Endothelial cell of umbilical vein (primary cell): ENCODE measurements around the gene DGKG. TPM values are rescaled to one million over a fixed set of nuclear protein-coding genes. Genes with fewer than 3 reads are reported as not detected.

Experiments
- BruUV-seq: library from RNA; stranded (reverse); fragments of 400-500 nt; replicated peaks from 2 replicates; lab custom pipeline; 2021; lab: Mats Ljungman, UMichigan
- CTCF ChIA-PET: fragments of 300-600, 350-600 bp; sonication (Branson Sonifier 250); formaldehyde crosslinking; loops from one replicate; lab custom pipeline; 2021; ENCODE audit warnings: antibody characterized with exemption, inconsistent platforms; lab: Charles Lee
- POLR2A ChIA-PET: fragments of 300-600, 350-600 bp; sonication (Branson Sonifier 250); formaldehyde crosslinking; loops from one replicate; lab custom pipeline; 2021; ENCODE audit warnings: antibody characterized with exemption, inconsistent platforms; lab: Charles Lee
- DNase-seq: peaks from one replicate; pipeline ENCODE4 v3.0.0-alpha.2; 2011; ENCODE audit warnings: low read depth, low spot score
- FAIRE-seq: peaks from 2 replicates; lab custom pipeline; 2011; peaks lifted over from hg19 to GRCh38; lab: Jason Lieb, UNC
- H2AFZ ChIP-seq: 2 replicates; pipeline ENCODE4 v1.6.0; 2012; ENCODE audit warnings: low read depth, low read length, control low read depth, inconsistent platforms
- H3K27ac ChIP-seq: 2 replicates; pipeline ENCODE4 v1.5.1; 2011; ENCODE audit warnings: low read depth, mild to moderate bottlenecking, control low read depth, low read length, moderate library complexity; ENCODE audit not compliant: insufficient read depth
- H3K27me3 ChIP-seq, 2 experiments: 2 replicates each; pipeline versions ENCODE4 v1.6.0 to v1.6.1; 2011; ENCODE audit warnings: low read length in 2 of 2, mixed read lengths in 1 of 2; ENCODE audit not compliant: control insufficient read depth in 2 of 2, insufficient read depth in 2 of 2
- H3K36me3 ChIP-seq, 2 experiments: 2 replicates in 1 of 2; 3 replicates in 1 of 2; pipeline ENCODE4 v1.5.1; 2011; ENCODE audit warnings: low read length in 2 of 2, mild to moderate bottlenecking in 1 of 2, moderate library complexity in 1 of 2; ENCODE audit not compliant: control insufficient read depth in 2 of 2, insufficient read depth in 2 of 2; ENCODE audit errors: extremely low read depth in 1 of 2
- H3K4me1 ChIP-seq: 3 replicates; pipeline ENCODE4 v1.5.1; 2011; ENCODE audit warnings: mild to moderate bottlenecking, low read length; ENCODE audit not compliant: control insufficient read depth, insufficient read depth; ENCODE audit errors: extremely low read depth
- H3K4me2 ChIP-seq: 2 replicates; pipeline ENCODE4 v1.6.1; 2011; ENCODE audit warnings: low read length, control low read depth, mixed read lengths; ENCODE audit not compliant: insufficient read depth
- H3K4me3 ChIP-seq, 3 experiments: fragments of 200-600 bp in 1 of 3; sonication (generic), shearing (Covaris generic) in 1 of 3; replicated peaks in 1 of 3; 2 replicates each; pipeline ENCODE4 v1.5.1; 2011 to 2016; ENCODE audit warnings: control low read depth in 3 of 3, low read length in 3 of 3, mild to moderate bottlenecking in 2 of 3, inconsistent platforms in 1 of 3, low read depth in 1 of 3, moderate library complexity in 1 of 3; ENCODE audit not compliant: insufficient read depth in 1 of 3
- H3K79me2 ChIP-seq: 2 replicates; pipeline ENCODE4 v1.6.0; 2012; ENCODE audit warnings: low read length, inconsistent platforms; ENCODE audit not compliant: control insufficient read depth, insufficient read depth
- H3K9ac ChIP-seq: replicated peaks from 2 replicates; pipeline ENCODE3; 2011; ENCODE audit warnings: low read length, control low read depth; ENCODE audit not compliant: insufficient read depth; ENCODE audit errors: extremely low read depth
- H3K9me1 ChIP-seq: replicated peaks from 3 replicates; pipeline ENCODE4 v1.6.0; 2011; ENCODE audit warnings: mild to moderate bottlenecking, low read length; ENCODE audit not compliant: control insufficient read depth, insufficient read depth; ENCODE audit errors: extremely low read depth
- H3K9me3 ChIP-seq: replicated peaks from 2 replicates; pipeline ENCODE4 v1.5.1; 2012; ENCODE audit warnings: low read length, inconsistent platforms; ENCODE audit not compliant: control insufficient read depth, insufficient read depth
- H4K20me1 ChIP-seq: replicated peaks from 2 replicates; pipeline ENCODE3; 2011; ENCODE audit warnings: mild to moderate bottlenecking, low read length; ENCODE audit not compliant: control insufficient read depth, insufficient read depth; ENCODE audit errors: extremely low read depth
- EZH2 ChIP-seq: IDR thresholded peaks from 2 replicates; pipeline ENCODE4 v1.6.1; 2012; ENCODE audit warnings: borderline replicate concordance, low read depth, mild to moderate bottlenecking, moderate library complexity, low read length, inconsistent platforms; ENCODE audit not compliant: severe bottlenecking
- FOS ChIP-seq: IDR thresholded peaks from 2 replicates; pipeline ENCODE4 v1.6.1; 2011; ENCODE audit warnings: mild to moderate bottlenecking, low read length, moderate library complexity, borderline replicate concordance; ENCODE audit not compliant: insufficient read depth
- GATA2 ChIP-seq: IDR thresholded peaks from 2 replicates; pipeline ENCODE4 v1.7.0; 2011; ENCODE audit warnings: low read depth, mild to moderate bottlenecking, moderate library complexity, mixed read lengths, low read length; ENCODE audit not compliant: insufficient read length, insufficient read depth
- JUN ChIP-seq: IDR thresholded peaks from 2 replicates; pipeline ENCODE4 v1.6.1; 2011; ENCODE audit warnings: borderline replicate concordance, low read depth; ENCODE audit not compliant: insufficient read length, insufficient read depth
- MYC ChIP-seq: IDR thresholded peaks from one replicate; pipeline ENCODE4 v1.6.1; 2011; ENCODE audit warnings: mild to moderate bottlenecking, low read depth, low read length
- POLR2A ChIP-seq: IDR thresholded peaks from 2 replicates; pipeline ENCODE4 v1.6.1; 2012; ENCODE audit warnings: low read depth, mild to moderate bottlenecking, control low read depth, low read length
- POLR2AphosphoS5 ChIP-seq: IDR thresholded peaks from 2 replicates; pipeline ENCODE4 v1.6.1; 2012; ENCODE audit warnings: low read depth, mild to moderate bottlenecking, control low read depth, low read length, moderate library complexity; ENCODE audit not compliant: insufficient read depth
- dilution Hi-C: fragments of 300-500 bp; cut with MboI; formaldehyde crosslinking; loops from one replicate; pipeline ENCODE4 v1.15.0; 2019; ENCODE audit warnings: low sequenced_read_pairs; ENCODE audit not compliant: extremely low pct_ligation_motif_present
- intact Hi-C: fragments of 100-400 bp; cut with micrococcal nuclease; formaldehyde crosslinking; loops from one replicate; pipeline ENCODE4 v1.10.0; 2022
- polyA plus RNA-seq, 4 experiments: library from polyadenylated mRNA; depleted of rRNA in 3 of 4; stranded (reverse) in 3 of 4; unstranded in 1 of 4; fragments of >200 nt; gene quantifications; 2 replicates each; pipeline versions ENCODE4 v1.2.1 to v1.2.3, GENCODE V29; 2011 to 2012; ENCODE audit warnings: missing spikeins in 1 of 4
- total RNA-seq: library from RNA; stranded (reverse); gene quantifications from 2 replicates; pipeline ENCODE4 v1.2.3, GENCODE V29; 2021
- TF ChIP-seq, protein P1 (sequence below), 2 donors: IDR thresholded peaks; 1 replicate in 1 of 2; 2 replicates in 1 of 2; pipeline ENCODE4 v1.5.1; 2011; ENCODE audit warnings: low read length in 2 of 2, mild to moderate bottlenecking in 2 of 2, moderate library complexity in 2 of 2, control low read depth in 1 of 2, inconsistent platforms in 1 of 2, low read depth in 1 of 2; ENCODE audit not compliant: insufficient read depth in 1 of 2; ENCODE audit errors: extremely low read depth in 1 of 2
- TF ChIP-seq, protein P2 (sequence below): IDR thresholded peaks from 2 replicates; pipeline ENCODE4 v1.6.1; 2011; ENCODE audit not compliant: insufficient read depth, insufficient read length

Gene DGKG
- total and polyA plus RNA-seq, 2 donors (not counting 3 experiments of a cell fraction or from before 2014, with no cell fraction given): not detected

GRCh38 chr3:186118692-186119091 lies 243.3 kb downstream of the DGKG start:
- no peaks in the 10 kb centered on the region for H3K36me3 ChIP-seq
- H3K4me2 ChIP-seq: no peak overlapping the region
- no peak overlapping the region for H3K27ac ChIP-seq
- H4K20me1 ChIP-seq: no peaks in the 10 kb centered on the region
- H3K4me3 ChIP-seq: no peak overlapping the region
- H3K9me1 ChIP-seq: no peaks in the 10 kb centered on the region
- TF ChIP-seq EZH2: no peak
- TF ChIP-seq, protein P1, sequence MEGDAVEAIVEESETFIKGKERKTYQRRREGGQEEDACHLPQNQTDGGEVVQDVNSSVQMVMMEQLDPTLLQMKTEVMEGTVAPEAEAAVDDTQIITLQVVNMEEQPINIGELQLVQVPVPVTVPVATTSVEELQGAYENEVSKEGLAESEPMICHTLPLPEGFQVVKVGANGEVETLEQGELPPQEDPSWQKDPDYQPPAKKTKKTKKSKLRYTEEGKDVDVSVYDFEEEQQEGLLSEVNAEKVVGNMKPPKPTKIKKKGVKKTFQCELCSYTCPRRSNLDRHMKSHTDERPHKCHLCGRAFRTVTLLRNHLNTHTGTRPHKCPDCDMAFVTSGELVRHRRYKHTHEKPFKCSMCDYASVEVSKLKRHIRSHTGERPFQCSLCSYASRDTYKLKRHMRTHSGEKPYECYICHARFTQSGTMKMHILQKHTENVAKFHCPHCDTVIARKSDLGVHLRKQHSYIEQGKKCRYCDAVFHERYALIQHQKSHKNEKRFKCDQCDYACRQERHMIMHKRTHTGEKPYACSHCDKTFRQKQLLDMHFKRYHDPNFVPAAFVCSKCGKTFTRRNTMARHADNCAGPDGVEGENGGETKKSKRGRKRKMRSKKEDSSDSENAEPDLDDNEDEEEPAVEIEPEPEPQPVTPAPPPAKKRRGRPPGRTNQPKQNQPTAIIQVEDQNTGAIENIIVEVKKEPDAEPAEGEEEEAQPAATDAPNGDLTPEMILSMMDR (IDR thresholded peaks at IDR 0.05; ENCODE audit: extremely low read depth in 1 of 2, insufficient read depth in 1 of 2, low read depth in 1 of 2, low read length in 2 of 2): no peak
- BruUV-seq: no TSS peak
- FAIRE-seq (no peak), DNase-seq (no peak)
- no peak overlapping the region for H2AFZ ChIP-seq
- intact Hi-C loops (no loop called here), dilution Hi-C loops (no loop called here)
- no peaks in the 10 kb centered on the region for H3K4me1 ChIP-seq
- peaks cover 18 to 23% of the 10 kb centered on the region in 2 experiments for H3K27me3 ChIP-seq
- CTCF ChIA-PET: interaction anchor here (0.7 kb wide), 1 partner anchor 20 kb away, joined by 4 read pairs; no protein-coding TSS in a partner anchor
- POLR2A ChIA-PET: no interaction called here
- no peak overlapping the region for H3K9ac ChIP-seq
- no peaks in the 10 kb centered on the region for H3K79me2 ChIP-seq
- H3K9me3 ChIP-seq: no peaks in the 10 kb centered on the region

DNA sequence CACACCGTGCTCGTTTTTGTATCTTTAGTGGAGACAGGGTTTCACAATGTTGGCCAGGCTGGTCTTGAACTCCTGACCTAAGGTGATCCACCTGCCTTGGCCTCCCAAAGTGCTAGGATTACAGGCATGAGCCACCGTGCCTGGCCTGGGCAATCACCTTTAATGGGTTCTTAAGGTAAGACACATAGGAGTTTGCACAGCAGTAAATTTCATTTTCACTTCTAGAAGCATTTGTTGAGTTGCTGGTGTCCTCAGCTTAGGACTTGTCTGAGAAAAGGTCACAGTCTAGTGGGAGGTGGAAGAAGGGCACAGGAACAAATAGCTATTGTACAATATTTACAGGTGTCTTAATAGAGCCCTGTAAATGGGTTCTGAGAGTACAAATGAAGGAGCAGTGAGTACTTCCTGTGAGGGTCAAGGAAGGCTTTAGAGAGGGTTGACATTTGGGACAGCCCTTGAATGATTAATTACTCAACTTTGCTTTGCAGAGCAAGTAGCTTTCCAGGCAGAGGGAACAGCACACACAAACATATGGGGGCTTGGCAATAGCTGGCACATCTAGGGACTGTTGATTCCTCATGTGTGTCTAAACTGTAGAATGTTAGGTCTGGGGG lies 244.4 kb downstream of the DGKG start:
- no peaks in the 10 kb centered on the region for H4K20me1 ChIP-seq
- POLR2A ChIA-PET: no interaction called here

More for the DNA sequence above, 244.4 kb downstream of the DGKG start:
- no peaks in the 10 kb centered on the region for H3K4me1 ChIP-seq
- H3K27me3 ChIP-seq: peaks cover 22 to 24% of the 10 kb centered on the region in 2 experiments
- CTCF ChIA-PET: interaction anchor here (0.5 kb wide), 1 partner anchor 15 kb away, joined by 3 read pairs; no protein-coding TSS in a partner anchor
- dilution Hi-C loops (no loop called here), intact Hi-C loops (no loop called here)
- no peaks in the 10 kb centered on the region for H3K9me3 ChIP-seq
- no peaks in the 10 kb centered on the region for H3K9me1 ChIP-seq
- no peaks in the 10 kb centered on the region for H3K79me2 ChIP-seq
- H3K36me3 ChIP-seq: no peaks in the 10 kb centered on the region
- no peak overlapping the region for H3K9ac ChIP-seq
- TF ChIP-seq POLR2A (no peak), GATA2 (no peak), EZH2 (no peak), JUN (no peak), POLR2AphosphoS5 (no peak), FOS (no peak), MYC (no peak)
- TF ChIP-seq, protein P2, sequence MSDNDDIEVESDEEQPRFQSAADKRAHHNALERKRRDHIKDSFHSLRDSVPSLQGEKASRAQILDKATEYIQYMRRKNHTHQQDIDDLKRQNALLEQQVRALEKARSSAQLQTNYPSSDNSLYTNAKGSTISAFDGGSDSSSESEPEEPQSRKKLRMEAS: no peak
- TF ChIP-seq, protein P1 (IDR thresholded peaks at IDR 0.05; ENCODE audit: extremely low read depth in 1 of 2, insufficient read depth in 1 of 2, low read depth in 1 of 2, low read length in 2 of 2): no peak
- FAIRE-seq: no peak
- no peak overlapping the region for H3K27ac ChIP-seq
- no peak overlapping the region for H3K4me3 ChIP-seq
- no peak overlapping the region for H3K4me2 ChIP-seq
- no peak overlapping the region for H2AFZ ChIP-seq
- BruUV-seq: no TSS peak
- DNase-seq: no peak
